Transverse colon (tissue), 4 donors: ENCODE results near the gene SELENOO. TPM values are rescaled to one million over a fixed set of nuclear protein-coding genes. Genes with fewer than 3 reads are reported as not detected.

Experiments
- DNase-seq: peaks from one replicate; pipeline ENCODE4 v3.0.0-alpha.2; 2019
- H3K27ac ChIP-seq, 4 donors: fragments of 200-600 bp; sonication (generic); 2 replicates each; pipeline ENCODE4 v1.5.1; 2016 to 2018; ENCODE audit warnings: inconsistent platforms in 4 of 4
- H3K27me3 ChIP-seq: fragments of 200-600 bp; sonication (generic); 2 replicates; pipeline ENCODE4 v1.5.1; 2017; ENCODE audit warnings: inconsistent platforms
- H3K36me3 ChIP-seq, 4 donors: fragments of 200-600 bp; sonication (generic); 2 replicates each; pipeline ENCODE4 v1.5.1; 2017 to 2019; ENCODE audit warnings: inconsistent platforms in 4 of 4
- H3K4me1 ChIP-seq, 4 donors: fragments of 200-600 bp; sonication (generic); 2 replicates each; pipeline ENCODE4 v1.5.1; 2017 to 2020; ENCODE audit warnings: inconsistent platforms in 4 of 4
- H3K4me3 ChIP-seq, 4 donors: fragments of 200-600 bp; sonication (generic); 1 replicate in 1 of 4; 2 replicates in 3 of 4; pipeline versions ENCODE4 v1.5.1 to v1.6.1; 2017 to 2019; ENCODE audit warnings: inconsistent platforms in 4 of 4
- H3K9me3 ChIP-seq, 2 donors: fragments of 200-600 bp; sonication (generic); 2 replicates each; pipeline ENCODE4 v1.5.1; 2017 to 2019; ENCODE audit warnings: inconsistent platforms in 2 of 2
- CTCF ChIP-seq, 5 experiments: fragments of 200-600 bp in 3 of 5; fragments of 450-650 bp in 2 of 5; sonication (generic) in 3 of 5; IDR thresholded peaks; 1 replicate in 2 of 5; 2 replicates in 3 of 5; pipeline ENCODE4 v1.5.1; 2016 to 2017; ENCODE audit warnings: antibody characterized with exemption in 5 of 5, inconsistent platforms in 3 of 5, mild to moderate bottlenecking in 2 of 5, moderate library complexity in 1 of 5
- EP300 ChIP-seq: sonication (generic); formaldehyde crosslinking; IDR thresholded peaks from one replicate; pipeline ENCODE4 v1.6.1; 2017; ENCODE audit warnings: antibody characterized with exemption, low read depth
- POLR2A ChIP-seq: fragments of 450-650 bp; IDR thresholded peaks from one replicate; pipeline ENCODE4 v1.6.1; 2016; ENCODE audit warnings: antibody characterized with exemption, mild to moderate bottlenecking, moderate library complexity
- POLR2AphosphoS5 ChIP-seq, 3 donors: sonication (generic); formaldehyde crosslinking; IDR thresholded peaks; one replicate each; pipeline ENCODE4 v1.6.1; 2016; ENCODE audit warnings: antibody characterized with exemption in 3 of 3
- WGBS, 2 donors: methylation state at CpG; one replicate each; pipeline ENCODE4 v1.1.5; 2018; ENCODE audit warnings: low coverage in 1 of 2; 5-methylcytosine and 5-hydroxymethylcytosine counted together
- in situ Hi-C, 4 donors: fragments of 200-750 bp; cut with MboI; loops; one replicate each; pipeline versions ENCODE4 v1.15.0 to v1.15.1; 2017; ENCODE audit warnings: low sequenced_read_pairs in 3 of 4, low pct_ligation_motif_present in 1 of 4, low pct_unique_long_range_greater_than_20kb in 1 of 4
- intact Hi-C: fragments of 100-400 bp; cut with DNase I; formaldehyde crosslinking; loops from one replicate; pipeline ENCODE4 v1.15.1; 2023; ENCODE audit warnings: low total_unique reads
- total RNA-seq, 4 donors: library from RNA; depleted of rRNA; stranded (reverse); fragments of >200 nt; gene quantifications; one replicate each; pipeline ENCODE4 v1.1.0, GENCODE V29; 2016

SELENOO gene
- total RNA-seq, 4 donors from 2014 or later = 27.3 to 91.3 (median 35.1) TPM

GRCh38 chr22:50232481-50233151 lies 31.8 kb downstream of the SELENOO start:
- H3K4me1 ChIP-seq = no peaks in the 10 kb centered on the region
- no peak for TF ChIP-seq POLR2A
- no peak for TF ChIP-seq EP300
- no peak for TF ChIP-seq POLR2AphosphoS5 (IDR thresholded peaks at IDR 0.05)
- no peak for TF ChIP-seq CTCF (IDR thresholded peaks at IDR 0.05)

GRCh38 chr22:50233223-50233622 lies 32.4 kb downstream of the SELENOO start:
- intact Hi-C loops (no loop called here), in situ Hi-C loops (no loop called here)
- DNase-seq = no peak
- H3K36me3 ChIP-seq = no peaks in the 10 kb centered on the region
- WGBS, 2 donors = 92% methylated on average over 18 of the region's 18 CpGs; no CpG with 5 or more reads in 1 of the 2 donors
- no peaks in the 10 kb centered on the region for H3K27me3 ChIP-seq
- TF ChIP-seq POLR2A (no peak), CTCF (IDR thresholded peaks at IDR 0.05) (no peak), EP300 (no peak), POLR2AphosphoS5 (IDR thresholded peaks at IDR 0.05) (no peak)
- H3K27ac ChIP-seq = no peak overlapping the region
- H3K9me3 ChIP-seq = no peaks in the 10 kb centered on the region
- no peaks in the 10 kb centered on the region for H3K4me1 ChIP-seq
- no peak overlapping the region for H3K4me3 ChIP-seq

More at GRCh38 chr22:50232481-50233151, 31.8 kb downstream of the SELENOO start:
- intact Hi-C loops (no loop called here), in situ Hi-C loops (no loop called here)
- Histone ChIP-seq H3K27me3 (no peaks in the 10 kb centered on the region), H3K9me3 (no peaks in the 10 kb centered on the region), H3K36me3 (no peaks in the 10 kb centered on the region), H3K27ac (no peak overlapping the region), H3K4me3 (no peak overlapping the region)
- DNase-seq = no peak
- 92 to 96% methylated on average over 4 to 20 of the region's 20 CpGs for WGBS, 2 donors

- no peaks in the 10 kb centered on the region for H3K9me3 ChIP-seq
- H3K27me3 ChIP-seq = no peaks in the 10 kb centered on the region
- H3K4me1 ChIP-seq = peaks cover 8 to 15% (median 10%) of the 10 kb centered on the region in 4 donors
- H3K4me3 ChIP-seq = no peak overlapping the region
- TF ChIP-seq POLR2A (no peak), CTCF (IDR thresholded peaks at IDR 0.05) (peak in 4 of 5 experiments; percentile 32 to 51 (median 35)), EP300 (no peak)
- H3K27ac ChIP-seq = no peak overlapping the region
- WGBS, 2 donors = 71 to 92% methylated on average over 2 to 10 of the region's 11 CpGs
- DNase-seq = no peak
- no peaks in the 10 kb centered on the region for H3K36me3 ChIP-seq
- intact Hi-C loops (no loop called here), in situ Hi-C loops (no loop called here)
Observed at GRCh38 chr22:50236731-50237409, 36.1 kb downstream of the SELENOO start.

- Histone ChIP-seq H3K27ac (no peak overlapping the region), H3K36me3 (no peaks in the 10 kb centered on the region), H3K4me1 (peaks cover 22 to 34% (median 29%) of the 10 kb centered on the region in 4 donors), H3K9me3 (no peaks in the 10 kb centered on the region), H3K27me3 (no peaks in the 10 kb centered on the region), H3K4me3 (no peak overlapping the region)
- WGBS, 2 donors = 91 to 92% methylated on average over 2 to 9 of the region's 9 CpGs
- in situ Hi-C loops = no loop called here
- TF ChIP-seq CTCF (IDR thresholded peaks at IDR 0.05) (no peak), EP300 (no peak), POLR2AphosphoS5 (IDR thresholded peaks at IDR 0.05) (no peak), POLR2A (no peak)
- intact Hi-C loops = no loop called here
- DNase-seq = no peak
Observed at GRCh38 chr22:50238755-50239154, 37.9 kb downstream of the SELENOO start.
